Measurements from ENCODE around the gene LRRK1. TPM values are rescaled to one million over a fixed set of nuclear protein-coding genes. Genes with fewer than 3 reads are reported as not detected.

Gene LRRK1
- polyA plus RNA-seq, 1 donor (not counting 4 experiments of a cell fraction or from before 2014, with no cell fraction given): 6.2 TPM

DNA sequence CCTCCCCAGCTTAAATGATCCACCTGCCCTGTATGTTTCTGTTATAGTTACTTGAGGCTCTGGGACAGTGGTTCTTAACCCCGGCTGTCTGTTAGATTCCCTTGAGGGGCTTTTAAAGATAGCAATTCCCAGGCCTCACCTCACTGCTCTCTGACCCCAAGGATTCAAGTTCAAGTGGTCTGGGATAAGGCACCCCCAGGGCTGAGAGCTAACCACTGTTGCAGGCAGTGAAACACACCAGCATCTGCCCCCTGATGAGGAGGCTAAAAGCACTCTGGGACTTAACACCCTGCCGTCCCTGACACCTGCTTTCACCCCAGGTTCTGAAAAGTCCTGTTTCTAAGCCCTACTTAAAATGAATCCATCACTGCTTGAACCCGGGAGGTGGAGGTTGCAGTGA is 103.7 kb downstream of the LRRK1 start:
- Histone ChIP-seq H3K4me3 (ENCODE audit: control insufficient read depth in 2 of 3, extremely low read depth in 1 of 3, insufficient read depth in 2 of 3, low read depth in 1 of 3, low read length in 3 of 3) (no peak overlapping the region), H2AFZ (ENCODE audit: control insufficient read depth, low read length) (no peak overlapping the region), H3K36me3 (ENCODE audit: control insufficient read depth in 2 of 2, extremely low read depth in 1 of 2, insufficient read depth in 2 of 2, low read length in 2 of 2) (peaks cover 10 to 15% of the 10 kb centered on the region in 2 experiments), H3K4me2 (ENCODE audit: control insufficient read depth, extremely low read depth, insufficient read depth, low read depth, low read length) (no peak overlapping the region), H3K4me1 (ENCODE audit: control insufficient read depth, extremely low read depth, insufficient read depth, low read length) (no peaks in the 10 kb centered on the region), H3K27ac (ENCODE audit: control insufficient read depth, insufficient read depth, low read length) (no peak overlapping the region), H4K20me1 (ENCODE audit: control insufficient read depth, extremely low read depth, insufficient read depth, low read length) (no peaks in the 10 kb centered on the region), H3K27me3 (ENCODE audit: control insufficient read depth, extremely low read depth, insufficient read depth, low read length) (no peaks in the 10 kb centered on the region), H3K9ac (ENCODE audit: control insufficient read depth, extremely low read depth, insufficient read depth, low read length) (no peak overlapping the region), H3K9me3 (ENCODE audit: control insufficient read depth, low read depth, low read length) (no peaks in the 10 kb centered on the region), H3K79me2 (ENCODE audit: control insufficient read depth, insufficient read depth, low read length) (no peaks in the 10 kb centered on the region), H3K9me1 (ENCODE audit: control insufficient read depth, extremely low read depth, insufficient read depth, low read length) (no peaks in the 10 kb centered on the region)
- no peak for TF ChIP-seq EZH2 (IDR thresholded peaks at IDR 0.05; ENCODE audit: low read length)
- TF ChIP-seq, protein P1, sequence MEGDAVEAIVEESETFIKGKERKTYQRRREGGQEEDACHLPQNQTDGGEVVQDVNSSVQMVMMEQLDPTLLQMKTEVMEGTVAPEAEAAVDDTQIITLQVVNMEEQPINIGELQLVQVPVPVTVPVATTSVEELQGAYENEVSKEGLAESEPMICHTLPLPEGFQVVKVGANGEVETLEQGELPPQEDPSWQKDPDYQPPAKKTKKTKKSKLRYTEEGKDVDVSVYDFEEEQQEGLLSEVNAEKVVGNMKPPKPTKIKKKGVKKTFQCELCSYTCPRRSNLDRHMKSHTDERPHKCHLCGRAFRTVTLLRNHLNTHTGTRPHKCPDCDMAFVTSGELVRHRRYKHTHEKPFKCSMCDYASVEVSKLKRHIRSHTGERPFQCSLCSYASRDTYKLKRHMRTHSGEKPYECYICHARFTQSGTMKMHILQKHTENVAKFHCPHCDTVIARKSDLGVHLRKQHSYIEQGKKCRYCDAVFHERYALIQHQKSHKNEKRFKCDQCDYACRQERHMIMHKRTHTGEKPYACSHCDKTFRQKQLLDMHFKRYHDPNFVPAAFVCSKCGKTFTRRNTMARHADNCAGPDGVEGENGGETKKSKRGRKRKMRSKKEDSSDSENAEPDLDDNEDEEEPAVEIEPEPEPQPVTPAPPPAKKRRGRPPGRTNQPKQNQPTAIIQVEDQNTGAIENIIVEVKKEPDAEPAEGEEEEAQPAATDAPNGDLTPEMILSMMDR (optimal IDR thresholded peaks at IDR 0.05 in 1 of 3, IDR thresholded peaks at IDR 0.05 in 1 of 3, conservative IDR thresholded peaks at IDR 0.05 in 1 of 3; ENCODE audit: extremely low read depth in 1 of 3, insufficient read depth in 2 of 3, low read length in 3 of 3): no peak
- dilution Hi-C loops (cut with MboI; ENCODE audit: extremely low pct_ligation_motif_present, low sequenced_read_pairs): no loop called here
- FAIRE-seq (no peak), DNase-seq (ENCODE audit: low read depth, low spot score) (no peak)

DNA sequence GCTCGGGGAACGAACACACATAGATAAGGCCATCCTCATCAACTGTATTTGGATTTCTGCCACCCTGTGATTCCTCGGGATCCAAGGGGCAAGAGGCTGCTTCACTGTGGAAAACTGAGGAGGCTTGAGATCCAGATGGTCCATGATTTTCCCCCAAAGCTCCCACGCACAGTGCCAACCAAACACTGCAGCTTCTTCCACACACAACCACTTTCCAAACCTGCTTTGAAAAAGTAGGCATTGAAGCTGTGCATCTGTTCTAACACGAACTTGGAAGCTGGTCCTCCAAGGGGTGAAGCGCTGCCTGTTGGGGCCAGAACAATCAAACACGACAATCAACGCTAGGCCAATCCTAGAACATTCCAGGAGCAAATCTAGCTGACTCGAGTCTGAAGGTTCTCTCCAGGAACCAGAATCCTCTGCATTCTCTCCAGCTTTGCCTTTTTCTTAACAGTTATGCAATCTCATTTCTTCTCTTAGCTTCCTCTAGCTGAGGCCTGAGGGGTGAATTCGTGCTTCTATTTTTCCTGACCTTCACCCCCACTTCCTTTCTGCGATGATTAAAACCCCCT is 104.4 kb downstream of the LRRK1 start:
- Histone ChIP-seq H3K4me1 (ENCODE audit: control insufficient read depth, extremely low read depth, insufficient read depth, low read length) (no peaks in the 10 kb centered on the region), H3K9ac (ENCODE audit: control insufficient read depth, extremely low read depth, insufficient read depth, low read length) (no peak overlapping the region), H2AFZ (ENCODE audit: control insufficient read depth, low read length) (no peak overlapping the region), H3K4me3 (ENCODE audit: control insufficient read depth in 2 of 3, extremely low read depth in 1 of 3, insufficient read depth in 2 of 3, low read depth in 1 of 3, low read length in 3 of 3) (no peak overlapping the region), H3K4me2 (ENCODE audit: control insufficient read depth, extremely low read depth, insufficient read depth, low read depth, low read length) (no peak overlapping the region), H3K9me3 (ENCODE audit: control insufficient read depth, low read depth, low read length) (no peaks in the 10 kb centered on the region), H4K20me1 (ENCODE audit: control insufficient read depth, extremely low read depth, insufficient read depth, low read length) (no peaks in the 10 kb centered on the region), H3K27me3 (ENCODE audit: control insufficient read depth, extremely low read depth, insufficient read depth, low read length) (no peaks in the 10 kb centered on the region), H3K27ac (ENCODE audit: control insufficient read depth, insufficient read depth, low read length) (no peak overlapping the region), H3K9me1 (ENCODE audit: control insufficient read depth, extremely low read depth, insufficient read depth, low read length) (no peaks in the 10 kb centered on the region), H3K79me2 (ENCODE audit: control insufficient read depth, insufficient read depth, low read length) (no peaks in the 10 kb centered on the region), H3K36me3 (ENCODE audit: control insufficient read depth in 2 of 2, extremely low read depth in 1 of 2, insufficient read depth in 2 of 2, low read length in 2 of 2) (peaks cover 12 to 20% of the 10 kb centered on the region in 2 experiments)
- dilution Hi-C loops (cut with MboI; ENCODE audit: extremely low pct_ligation_motif_present, low sequenced_read_pairs): no loop called here
- TF ChIP-seq EZH2 (IDR thresholded peaks at IDR 0.05; ENCODE audit: low read length): no peak
- TF ChIP-seq, protein P1 (optimal IDR thresholded peaks at IDR 0.05 in 1 of 3, IDR thresholded peaks at IDR 0.05 in 1 of 3, conservative IDR thresholded peaks at IDR 0.05 in 1 of 3; ENCODE audit: extremely low read depth in 1 of 3, insufficient read depth in 2 of 3, low read length in 3 of 3): no peak
- no peak for DNase-seq (ENCODE audit: low read depth, low spot score)
- no peak for FAIRE-seq
